K562 treated with DMSO at 1 percent for 24 hours (cell line): ENCODE data around the gene TLX3. TPM values are rescaled to one million over a fixed set of nuclear protein-coding genes. Genes with fewer than 3 reads are reported as not detected.

Experiments used
- total RNA-seq: library from RNA; unstranded; fragments of 300-600 nt; gene quantifications from 2 replicates; pipeline ENCODE4 v1.2.3, GENCODE V29; 2022; ENCODE audit warnings: low read depth; ENCODE audit not compliant: insufficient read depth

TLX3 gene
- total RNA-seq = not detected in 2 replicates

GRCh38 chr5:171308453-171309275 is at the start of gene TLX3:
Gene TLX3 (plus strand): TSS chr5:171309248. CDS start chr5:171309366, 118 bp downstream.

Other genes starting within 250 kb of the TLX3 start
- 1,423 and 1,620 TPM in 2 replicates for gene NPM1, start 78.6 kb downstream of the TLX3 start, total RNA-seq
- gene FGF18, start 110.4 kb downstream of the TLX3 start, total RNA-seq = not detected in 2 replicates